ENCODE measurements around the gene ARMC2. TPM values are rescaled to one million over a fixed set of nuclear protein-coding genes. Genes with fewer than 3 reads are reported as not detected.
A peak's percentile ranks its signal among the peaks of the same experiment; 100 is the strongest.

Gene ARMC2
- total and polyA plus RNA-seq, 2 of the 4 experiments (the other 2 are of a cell fraction), result 0.72 to 3.9 TPM

GRCh38 chr6:108895571-108895970 is 47.3 kb downstream of the ARMC2 start:
- no CpG with 5 or more reads among the region's 1 CpG for WGBS, 2 experiments (ENCODE audit: extremely low coverage in 2 of 2, insufficient read length in 1 of 2)
- intact Hi-C loops (cut with micrococcal nuclease) (loop anchor here (5.0 to 10.0 kb wide), 2 partner anchors 112 to 489 kb away; partner anchors contain the start of gene CD164), in situ Hi-C loops (cut with MboI; ENCODE audit: low sequenced_read_pairs) (no loop called here), dilution Hi-C loops (cut with HindIII; ENCODE audit: low sequenced_read_pairs, unreplicated experiment) (no loop called here)
- peak overlapping the region; percentile 52 for H3K4me2 ChIP-seq (ENCODE audit: low read depth, low read length)
- no peak for TF ChIP-seq SMC3 (IDR thresholded peaks at IDR 0.05; ENCODE audit: low read depth, low read length)
- TF ChIP-seq CEBPB (IDR thresholded peaks at IDR 0.05; ENCODE audit: low read depth, low read length), result peak; percentile 39
- TF ChIP-seq POLR2A (IDR thresholded peaks at IDR 0.05; ENCODE audit: low read depth, low read length), result no peak
- DNase-seq (peak; percentile 36), ATAC-seq (ENCODE audit: low read depth) (peak; percentile 36; the same call in 1 of the 2 replicates)
- no peak overlapping the region for H2BK20ac ChIP-seq (ENCODE audit: low read depth, low read length)
- no peaks in the 10 kb centered on the region for H3K9me3 ChIP-seq (ENCODE audit: control insufficient read depth, insufficient read depth, low read length)
- peak overlapping the region; percentile 74; the same call in 1 of the 2 replicates for H4K5ac ChIP-seq (ENCODE audit: low read depth, low read length)
- peak overlapping the region; percentile 38; the same call in 1 of the 2 replicates for H3K27ac ChIP-seq (ENCODE audit: insufficient read depth, low read length)
- H4K20me1 ChIP-seq (ENCODE audit: insufficient read depth, low read length), result no peaks in the 10 kb centered on the region
- H3K14ac ChIP-seq (replicated peaks; ENCODE audit: low read depth, low read length), result peak overlapping the region; percentile 27
- H3K4me1 ChIP-seq (ENCODE audit: control insufficient read depth, insufficient read depth, low read length), result peaks cover 13% of the 10 kb centered on the region
- peak overlapping the region; percentile 22; the same call in 1 of the 2 replicates for H2AK5ac ChIP-seq (ENCODE audit: low read depth, low read length)
- peak overlapping the region; percentile 23; the same call in 1 of the 2 replicates for H3K4ac ChIP-seq (ENCODE audit: low read depth, low read length)
- no peak overlapping the region for H2AK9ac ChIP-seq (replicated peaks; ENCODE audit: low read depth, low read length, poor library complexity)
- no peak overlapping the region for H3K4me3 ChIP-seq (ENCODE audit: insufficient read depth, low read depth, low read length)
- H3K27me3 ChIP-seq (ENCODE audit: control insufficient read depth, insufficient read depth, low read length), result no peaks in the 10 kb centered on the region
- peak overlapping the region; percentile 40; the same call in 1 of the 3 replicates for H2BK15ac ChIP-seq (ENCODE audit: low read depth, low read length)
- no peak overlapping the region for H4K91ac ChIP-seq (ENCODE audit: insufficient read depth, low read depth, low read length)
- no peak overlapping the region for H3K9ac ChIP-seq (ENCODE audit: low read depth, low read length)
- peak overlapping the region; percentile 97; the same call in 1 of the 2 replicates for H3K18ac ChIP-seq (ENCODE audit: low read depth, low read length)
- H3K79me1 ChIP-seq (ENCODE audit: low read depth in 1 of 2, low read length in 2 of 2), result no peaks in the 10 kb centered on the region
- no peaks in the 10 kb centered on the region for H3K9me1 ChIP-seq (ENCODE audit: insufficient read depth, low read length)
- no peaks in the 10 kb centered on the region for H3K36me3 ChIP-seq (ENCODE audit: control insufficient read depth, insufficient read depth, low read length)
- ChIA-PET CTCF (no interaction called here), POLR2A (ENCODE audit: unreplicated experiment) (no interaction called here)
- no peak overlapping the region for H2AFZ ChIP-seq (replicated peaks; ENCODE audit: low read length, poor library complexity)
- no peak overlapping the region for H3K56ac ChIP-seq (ENCODE audit: extremely low read depth, insufficient read depth, low read length)
- H2BK5ac ChIP-seq (ENCODE audit: low read depth, low read length, poor library complexity, severe bottlenecking), result peak overlapping the region; percentile 84
- H4K8ac ChIP-seq (ENCODE audit: low read depth in 2 of 2, low read length in 2 of 2), result peak overlapping the region in 1 of 2 experiments; percentile 37; a peak in 1 of 4 replicates
- no peak overlapping the region for H3K23ac ChIP-seq (ENCODE audit: low read depth, low read length)
- no TSS peak for BruUV-seq (replicated peaks)
- H2BK120ac ChIP-seq (ENCODE audit: low read depth, low read length), result peak overlapping the region; percentile 15; the same call in 1 of the 2 replicates
